Measurements from ENCODE around the gene SALL3.

The SALL3 gene

GRCh38 chr18:78969574-78970315 is 9.9 kb upstream of the SALL3 start (continued):
- no peak for TF ChIP-seq ZNF8 (CRISPR knock-in tag; IDR thresholded peaks at IDR 0.05)
- TF ChIP-seq ARNTL (CRISPR knock-in tag; IDR thresholded peaks at IDR 0.05; ENCODE audit: borderline replicate concordance, low read depth) = no peak
- no peak for TF ChIP-seq GLIS3 (CRISPR knock-in tag; IDR thresholded peaks at IDR 0.05)
- TF ChIP-seq CSDC2 (CRISPR knock-in tag; IDR thresholded peaks at IDR 0.05) = no peak

DNA sequence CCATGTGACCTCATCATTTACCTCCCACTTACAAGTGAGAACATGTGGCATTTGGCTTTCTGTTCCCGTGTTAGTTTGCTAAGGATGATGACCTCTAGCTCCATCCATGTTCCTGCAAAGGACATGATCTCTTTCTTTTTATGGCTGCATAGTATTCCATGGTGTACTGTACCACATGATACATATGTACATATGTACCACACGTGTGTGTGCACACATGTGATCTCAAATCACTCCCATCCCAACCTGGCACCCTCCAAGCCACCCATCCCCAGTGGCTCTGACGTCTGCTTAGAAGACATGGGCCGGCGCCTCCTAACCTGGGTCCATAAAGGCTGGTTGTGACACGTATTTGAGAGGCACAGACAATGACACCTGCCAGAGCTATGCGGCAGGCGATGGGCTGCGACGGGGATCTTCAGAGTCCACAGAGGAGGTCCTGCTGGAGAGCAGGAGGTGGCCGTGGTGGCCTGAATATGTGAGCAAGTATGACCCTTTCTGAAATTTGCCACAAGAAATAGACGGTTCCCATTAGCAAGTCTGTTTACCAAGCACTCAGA is 8.8 kb upstream of the SALL3 start:
- TF ChIP-seq RARB (CRISPR knock-in tag; IDR thresholded peaks at IDR 0.05) (no peak), ISL1 (CRISPR knock-in tag; IDR thresholded peaks at IDR 0.05) (no peak), SNAI2 (CRISPR knock-in tag; IDR thresholded peaks at IDR 0.05) (no peak), CSRNP3 (CRISPR knock-in tag; IDR thresholded peaks at IDR 0.05) (no peak), ARNTL (CRISPR knock-in tag; IDR thresholded peaks at IDR 0.05; ENCODE audit: borderline replicate concordance, low read depth) (no peak), BACH2 (CRISPR knock-in tag; IDR thresholded peaks at IDR 0.05; ENCODE audit: borderline replicate concordance) (no peak)
- ATAC-seq = no peak

- no peak for ATAC-seq
- TF ChIP-seq ZNF70 (CRISPR knock-in tag; IDR thresholded peaks at IDR 0.05) = no peak
- no peak for TF ChIP-seq OSR1 (CRISPR knock-in tag; IDR thresholded peaks at IDR 0.05)
- TF ChIP-seq ARNTL (CRISPR knock-in tag; IDR thresholded peaks at IDR 0.05; ENCODE audit: borderline replicate concordance, low read depth) = no peak
- no peak for TF ChIP-seq ZC3H10 (CRISPR knock-in tag; IDR thresholded peaks at IDR 0.05)
- no peak for TF ChIP-seq ZFP3 (CRISPR knock-in tag; IDR thresholded peaks at IDR 0.05)
- no peak for TF ChIP-seq BACH2 (CRISPR knock-in tag; IDR thresholded peaks at IDR 0.05; ENCODE audit: borderline replicate concordance)
- TF ChIP-seq ZNF565 (CRISPR knock-in tag; conservative IDR thresholded peaks at IDR 0.05; ENCODE audit: low read depth) = no peak
- TF ChIP-seq, protein P1, sequence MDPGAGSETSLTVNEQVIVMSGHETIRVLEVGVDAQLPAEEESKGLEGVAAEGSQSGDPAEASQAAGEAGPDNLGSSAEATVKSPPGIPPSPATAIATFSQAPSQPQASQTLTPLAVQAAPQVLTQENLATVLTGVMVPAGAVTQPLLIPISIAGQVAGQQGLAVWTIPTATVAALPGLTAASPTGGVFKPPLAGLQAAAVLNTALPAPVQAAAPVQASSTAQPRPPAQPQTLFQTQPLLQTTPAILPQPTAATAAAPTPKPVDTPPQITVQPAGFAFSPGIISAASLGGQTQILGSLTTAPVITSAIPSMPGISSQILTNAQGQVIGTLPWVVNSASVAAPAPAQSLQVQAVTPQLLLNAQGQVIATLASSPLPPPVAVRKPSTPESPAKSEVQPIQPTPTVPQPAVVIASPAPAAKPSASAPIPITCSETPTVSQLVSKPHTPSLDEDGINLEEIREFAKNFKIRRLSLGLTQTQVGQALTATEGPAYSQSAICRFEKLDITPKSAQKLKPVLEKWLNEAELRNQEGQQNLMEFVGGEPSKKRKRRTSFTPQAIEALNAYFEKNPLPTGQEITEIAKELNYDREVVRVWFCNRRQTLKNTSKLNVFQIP (CRISPR knock-in tag; IDR thresholded peaks at IDR 0.05; ENCODE audit: borderline replicate concordance, low read depth) = no peak
- TF ChIP-seq PATZ1 (CRISPR knock-in tag; IDR thresholded peaks at IDR 0.05; ENCODE audit: borderline replicate concordance) = no peak
- no peak for TF ChIP-seq CREB5 (CRISPR knock-in tag; IDR thresholded peaks at IDR 0.05; ENCODE audit: low read depth)
- no peak for TF ChIP-seq TCF4 (CRISPR knock-in tag; IDR thresholded peaks at IDR 0.05; ENCODE audit: borderline replicate concordance)
- TF ChIP-seq GLIS3 (CRISPR knock-in tag; IDR thresholded peaks at IDR 0.05) = no peak
- TF ChIP-seq CSDC2 (CRISPR knock-in tag; IDR thresholded peaks at IDR 0.05) = no peak
- no peak for TF ChIP-seq SNAI2 (CRISPR knock-in tag; IDR thresholded peaks at IDR 0.05)
- no peak for TF ChIP-seq RARB (CRISPR knock-in tag; IDR thresholded peaks at IDR 0.05)
- TF ChIP-seq CSRNP3 (CRISPR knock-in tag; IDR thresholded peaks at IDR 0.05) = no peak
- no peak for TF ChIP-seq TOX (CRISPR knock-in tag; IDR thresholded peaks at IDR 0.05; ENCODE audit: borderline replicate concordance)
- no peak for TF ChIP-seq ZNF8 (CRISPR knock-in tag; IDR thresholded peaks at IDR 0.05)
- TF ChIP-seq, protein P2, sequence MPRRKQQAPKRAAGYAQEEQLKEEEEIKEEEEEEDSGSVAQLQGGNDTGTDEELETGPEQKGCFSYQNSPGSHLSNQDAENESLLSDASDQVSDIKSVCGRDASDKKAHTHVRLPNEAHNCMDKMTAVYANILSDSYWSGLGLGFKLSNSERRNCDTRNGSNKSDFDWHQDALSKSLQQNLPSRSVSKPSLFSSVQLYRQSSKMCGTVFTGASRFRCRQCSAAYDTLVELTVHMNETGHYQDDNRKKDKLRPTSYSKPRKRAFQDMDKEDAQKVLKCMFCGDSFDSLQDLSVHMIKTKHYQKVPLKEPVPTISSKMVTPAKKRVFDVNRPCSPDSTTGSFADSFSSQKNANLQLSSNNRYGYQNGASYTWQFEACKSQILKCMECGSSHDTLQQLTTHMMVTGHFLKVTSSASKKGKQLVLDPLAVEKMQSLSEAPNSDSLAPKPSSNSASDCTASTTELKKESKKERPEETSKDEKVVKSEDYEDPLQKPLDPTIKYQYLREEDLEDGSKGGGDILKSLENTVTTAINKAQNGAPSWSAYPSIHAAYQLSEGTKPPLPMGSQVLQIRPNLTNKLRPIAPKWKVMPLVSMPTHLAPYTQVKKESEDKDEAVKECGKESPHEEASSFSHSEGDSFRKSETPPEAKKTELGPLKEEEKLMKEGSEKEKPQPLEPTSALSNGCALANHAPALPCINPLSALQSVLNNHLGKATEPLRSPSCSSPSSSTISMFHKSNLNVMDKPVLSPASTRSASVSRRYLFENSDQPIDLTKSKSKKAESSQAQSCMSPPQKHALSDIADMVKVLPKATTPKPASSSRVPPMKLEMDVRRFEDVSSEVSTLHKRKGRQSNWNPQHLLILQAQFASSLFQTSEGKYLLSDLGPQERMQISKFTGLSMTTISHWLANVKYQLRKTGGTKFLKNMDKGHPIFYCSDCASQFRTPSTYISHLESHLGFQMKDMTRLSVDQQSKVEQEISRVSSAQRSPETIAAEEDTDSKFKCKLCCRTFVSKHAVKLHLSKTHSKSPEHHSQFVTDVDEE (CRISPR knock-in tag; IDR thresholded peaks at IDR 0.05) = no peak
These were observed 7.9 kb upstream of the SALL3 start for GRCh38 chr18:78971511-78972245.
